Activated CD8-positive, alpha-beta memory T cell treated with anti-CD3 and anti-CD28 coated beads, Interleukin-2, amount 10 ng/mL, durations not matched to agents 7 days and 5 days (primary cell): ENCODE results near the gene C1orf174. TPM values are rescaled to one million over a fixed set of nuclear protein-coding genes. Genes with fewer than 3 reads are reported as not detected.

Source experiments
- ATAC-seq: fragments of 150-1000 bp; cut with Tn5 transposase; one replicate; pipeline ENCODE4 v1.10.0; 2021; ENCODE audit warnings: moderate library complexity
- CTCF ChIA-PET: fragments of 350-600 bp; sonication (Branson Sonifier 250); formaldehyde crosslinking; loops from one replicate; lab custom pipeline; 2021; ENCODE audit warnings: antibody characterized with exemption; lab: Charles Lee
- DNase-seq: peaks from one replicate; pipeline ENCODE4 v3.0.0-alpha.2; 2020
- H3K27ac Mint-ChIP-seq: one replicate; pipeline ENCODE4 v1.8.0; 2021; ENCODE audit warnings: mild to moderate bottlenecking, mixed read lengths
- H3K27me3 Mint-ChIP-seq: one replicate; pipeline ENCODE4 v1.8.0; 2021; ENCODE audit warnings: mixed read lengths
- H3K36me3 Mint-ChIP-seq: one replicate; pipeline ENCODE4 v1.8.0; 2021; ENCODE audit warnings: mild to moderate bottlenecking, mixed read lengths
- H3K4me1 Mint-ChIP-seq: one replicate; pipeline ENCODE4 v1.8.0; 2021; ENCODE audit warnings: mixed read lengths
- H3K4me3 Mint-ChIP-seq: one replicate; pipeline ENCODE4 v1.8.0; 2021; ENCODE audit warnings: mild to moderate bottlenecking, moderate library complexity, mixed read lengths
- H3K9me3 Mint-ChIP-seq: one replicate; pipeline ENCODE4 v1.8.0; 2022; ENCODE audit warnings: low read depth, mixed read lengths
- total RNA-seq, 2 experiments: library from RNA; stranded (reverse); gene quantifications; one replicate each; pipeline ENCODE4 v1.2.3, GENCODE V29; 2021

C1orf174 gene
- total RNA-seq, 2 experiments from 2014 or later, result 30.0 to 35.8 TPM

DNA sequence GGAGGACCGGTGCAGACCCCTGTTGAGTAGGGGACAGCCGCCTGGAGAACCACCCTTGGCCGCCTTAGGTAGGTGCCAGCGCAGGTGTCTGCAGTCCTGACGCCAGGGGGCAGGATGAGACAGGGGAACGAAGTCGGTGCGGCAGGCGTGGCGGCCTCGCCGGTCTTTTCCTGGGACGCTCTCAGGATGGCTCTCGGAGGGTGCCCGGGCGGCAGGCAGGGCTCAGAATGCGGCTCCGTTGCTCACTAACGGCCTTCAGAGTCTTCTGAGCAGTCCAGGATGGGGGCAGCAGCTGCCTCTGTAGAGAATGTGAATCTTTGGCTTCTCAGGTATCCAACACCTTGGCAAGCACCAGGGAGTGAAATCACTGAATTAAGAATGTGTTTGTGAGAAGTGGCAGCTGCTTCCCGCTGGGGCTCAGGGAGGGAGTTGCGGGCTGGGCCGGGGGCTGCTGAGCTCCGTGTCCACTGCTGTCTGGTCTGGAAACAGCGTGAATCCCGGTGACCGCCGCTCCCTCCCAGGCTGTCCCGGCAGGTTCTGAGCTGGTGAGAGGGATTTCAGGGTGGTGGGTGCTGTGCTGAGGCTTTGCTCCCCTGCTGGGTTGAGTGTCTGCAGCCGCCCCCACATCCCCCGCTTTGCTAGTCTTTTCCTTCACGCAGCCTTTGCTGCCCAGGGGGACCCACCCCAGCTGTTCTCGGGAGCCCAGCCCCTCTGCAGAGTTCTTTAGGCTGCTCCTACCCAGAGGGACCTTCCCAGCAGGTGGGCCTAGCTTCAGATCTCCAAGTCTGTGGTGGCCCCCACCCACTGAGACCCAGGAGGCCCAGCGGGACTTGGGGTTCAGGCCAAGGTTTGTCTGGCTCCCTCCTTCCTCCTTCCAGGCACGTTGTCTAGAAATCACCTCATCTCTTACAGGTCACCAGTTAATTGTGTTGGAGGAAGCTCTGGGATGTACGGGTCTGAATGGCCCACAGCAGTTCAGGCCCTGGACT is 11.1 kb upstream of the C1orf174 start:
- ATAC-seq, result peak; percentile 87
- no peaks in the 10 kb centered on the region for H3K4me1 Mint-ChIP-seq
- CTCF ChIA-PET, result interaction anchor here (0.7 to 1.6 kb wide), 4 partner anchors 11 to 54 kb away, joined by 3 to 7 read pairs (median 3); partner anchors contain the start of genes CEP104 and DFFB
- no peak overlapping the region for H3K4me3 Mint-ChIP-seq
- peak; percentile 80 for DNase-seq
- H3K36me3 Mint-ChIP-seq, result no peaks in the 10 kb centered on the region
- H3K9me3 Mint-ChIP-seq, result no peaks in the 10 kb centered on the region
- H3K27ac Mint-ChIP-seq, result no peak overlapping the region
- H3K27me3 Mint-ChIP-seq, result no peaks in the 10 kb centered on the region

DNA sequence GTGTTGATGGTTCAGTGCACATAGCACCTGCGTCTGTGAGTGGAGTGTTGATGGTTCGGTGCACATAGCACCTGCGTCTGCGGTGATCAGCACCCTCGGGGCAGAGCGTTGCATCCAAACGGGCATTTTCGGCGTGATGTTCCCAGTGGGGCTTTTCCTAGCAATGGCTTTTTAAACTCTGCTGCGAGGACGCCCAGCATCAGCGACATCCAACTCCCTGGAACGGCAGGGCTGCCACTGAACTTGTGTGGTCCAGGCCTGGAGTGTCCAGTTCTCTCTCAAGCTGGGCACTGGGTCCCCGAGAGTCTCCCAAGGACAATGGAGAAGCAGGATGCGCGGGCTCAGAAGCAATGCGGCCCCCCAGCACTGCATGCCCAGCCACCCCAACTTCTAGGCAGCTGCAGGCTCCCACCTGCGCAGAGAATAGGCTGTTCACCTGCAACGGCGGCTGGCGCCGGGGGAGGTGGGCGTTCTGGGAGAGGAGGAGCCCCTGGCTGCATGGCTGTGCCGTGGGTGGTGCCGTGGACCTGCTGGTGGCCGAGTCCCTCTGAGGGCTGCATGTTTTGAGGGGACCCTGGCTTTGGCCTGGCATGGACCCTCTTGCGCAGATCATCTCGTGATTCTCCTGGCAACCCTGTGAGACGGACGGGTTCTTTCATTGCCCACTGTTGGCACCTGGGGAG is 10.1 kb upstream of the C1orf174 start:
- no peaks in the 10 kb centered on the region for H3K9me3 Mint-ChIP-seq
- DNase-seq (no peak), ATAC-seq (no peak)
- no peak overlapping the region for H3K4me3 Mint-ChIP-seq
- CTCF ChIA-PET, result interaction anchor here (1.2 kb wide), 1 partner anchor 14 kb away, joined by 3 read pairs; no protein-coding TSS in a partner anchor
- no peaks in the 10 kb centered on the region for H3K27me3 Mint-ChIP-seq
- no peaks in the 10 kb centered on the region for H3K4me1 Mint-ChIP-seq
- H3K36me3 Mint-ChIP-seq, result no peaks in the 10 kb centered on the region
- no peak overlapping the region for H3K27ac Mint-ChIP-seq

DNA sequence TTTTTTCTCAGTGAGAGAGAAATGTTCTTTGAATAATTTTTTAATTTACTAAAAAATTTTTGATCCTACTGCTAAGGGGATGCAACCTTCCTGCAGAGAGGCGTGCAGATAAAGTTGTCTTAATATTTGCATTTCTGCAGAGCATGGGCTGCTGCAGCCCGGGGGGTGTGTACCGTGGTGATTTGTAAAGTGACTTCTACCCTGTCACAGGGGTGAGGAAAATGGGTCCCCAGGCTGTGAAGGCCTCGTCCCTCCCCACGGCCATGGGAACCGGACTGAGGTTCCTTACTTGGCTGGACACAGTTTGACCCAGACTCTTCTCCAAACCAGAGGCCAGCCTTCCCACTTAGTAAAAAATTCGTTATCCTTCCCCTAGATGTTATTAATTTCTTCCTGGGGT is 9.5 kb upstream of the C1orf174 start:
- H3K27me3 Mint-ChIP-seq, result no peaks in the 10 kb centered on the region
- CTCF ChIA-PET, result no interaction called here
- no peaks in the 10 kb centered on the region for H3K36me3 Mint-ChIP-seq
- no peak overlapping the region for H3K4me3 Mint-ChIP-seq
- DNase-seq (no peak), ATAC-seq (no peak)
- H3K4me1 Mint-ChIP-seq, result peaks cover 2% of the 10 kb centered on the region
- H3K9me3 Mint-ChIP-seq, result no peaks in the 10 kb centered on the region
- no peak overlapping the region for H3K27ac Mint-ChIP-seq

DNA sequence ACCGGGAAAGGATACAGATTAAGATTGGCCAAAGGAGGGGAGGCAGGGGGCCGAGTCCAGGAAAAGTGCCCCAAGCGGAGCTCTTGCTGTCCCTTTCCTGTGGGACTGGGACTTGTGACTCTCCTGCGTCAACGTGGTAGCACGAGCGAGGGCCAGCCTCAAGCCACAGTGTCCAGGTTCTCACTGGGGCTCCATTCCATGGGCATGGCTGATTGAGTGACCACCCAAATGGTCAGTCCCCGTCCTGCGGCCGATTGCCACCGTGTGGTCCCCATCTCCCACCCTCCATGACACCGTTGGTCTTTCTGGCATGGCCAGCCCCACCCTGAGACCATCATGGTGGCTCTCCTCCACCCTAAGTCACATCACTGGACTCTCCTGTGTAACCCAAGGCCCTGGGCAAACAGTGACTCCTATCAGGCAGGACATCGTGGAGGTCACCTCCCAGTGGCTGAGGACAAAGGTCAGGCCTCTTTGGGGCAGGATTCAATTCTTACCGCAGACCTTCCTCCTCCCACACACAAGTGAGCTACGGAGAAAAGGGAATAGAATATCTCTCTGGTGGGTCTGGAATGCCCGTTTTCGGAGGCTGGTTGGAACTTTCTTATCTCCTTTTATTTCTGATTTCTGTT is 8.9 kb upstream of the C1orf174 start:
- no peaks in the 10 kb centered on the region for H3K27me3 Mint-ChIP-seq
- H3K4me1 Mint-ChIP-seq, result peaks cover 4% of the 10 kb centered on the region
- ATAC-seq (no peak), DNase-seq (no peak)
- H3K36me3 Mint-ChIP-seq, result no peaks in the 10 kb centered on the region
- H3K9me3 Mint-ChIP-seq, result no peaks in the 10 kb centered on the region
- CTCF ChIA-PET, result no interaction called here
- H3K4me3 Mint-ChIP-seq, result no peak overlapping the region
- H3K27ac Mint-ChIP-seq, result no peak overlapping the region

DNA sequence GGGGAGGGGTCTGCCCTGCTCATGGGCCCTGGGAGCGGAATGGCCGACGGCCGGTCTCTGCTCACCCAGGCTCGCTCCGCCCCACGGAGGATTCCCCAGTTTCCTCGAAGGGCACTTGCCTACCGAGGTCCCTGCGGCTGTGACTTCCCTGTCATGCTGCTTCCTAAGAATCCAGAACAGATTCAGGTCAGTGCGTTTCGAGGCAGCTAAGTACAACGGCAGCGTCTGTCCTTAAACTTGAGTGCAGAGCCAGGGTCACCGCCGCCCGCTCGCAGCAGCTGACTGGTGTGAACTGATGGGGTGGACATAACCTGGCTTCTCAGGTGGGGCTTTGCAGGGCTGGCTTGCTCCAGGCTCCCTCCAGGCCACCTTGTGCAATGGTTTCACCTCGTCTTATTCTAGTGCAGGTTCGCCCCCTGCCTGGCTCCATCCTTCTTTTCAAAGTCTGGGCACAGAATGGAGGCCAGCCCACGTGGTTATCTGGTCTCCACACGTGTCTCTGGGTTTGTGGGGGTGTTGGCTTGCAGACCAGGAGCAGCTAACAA is 7.6 kb upstream of the C1orf174 start:
- ATAC-seq (no peak), DNase-seq (no peak)
- no peak overlapping the region for H3K4me3 Mint-ChIP-seq
- H3K9me3 Mint-ChIP-seq, result no peaks in the 10 kb centered on the region
- H3K36me3 Mint-ChIP-seq, result no peaks in the 10 kb centered on the region
- CTCF ChIA-PET, result interaction anchor here (1.0 to 2.5 kb wide), 2 partner anchors 50 to 129 kb away, joined by 4 to 8 read pairs; partner anchors contain the start of genes CEP104 and DFFB
- H3K27me3 Mint-ChIP-seq, result no peaks in the 10 kb centered on the region
- H3K27ac Mint-ChIP-seq, result no peak overlapping the region
- peaks cover 16% of the 10 kb centered on the region for H3K4me1 Mint-ChIP-seq

DNA sequence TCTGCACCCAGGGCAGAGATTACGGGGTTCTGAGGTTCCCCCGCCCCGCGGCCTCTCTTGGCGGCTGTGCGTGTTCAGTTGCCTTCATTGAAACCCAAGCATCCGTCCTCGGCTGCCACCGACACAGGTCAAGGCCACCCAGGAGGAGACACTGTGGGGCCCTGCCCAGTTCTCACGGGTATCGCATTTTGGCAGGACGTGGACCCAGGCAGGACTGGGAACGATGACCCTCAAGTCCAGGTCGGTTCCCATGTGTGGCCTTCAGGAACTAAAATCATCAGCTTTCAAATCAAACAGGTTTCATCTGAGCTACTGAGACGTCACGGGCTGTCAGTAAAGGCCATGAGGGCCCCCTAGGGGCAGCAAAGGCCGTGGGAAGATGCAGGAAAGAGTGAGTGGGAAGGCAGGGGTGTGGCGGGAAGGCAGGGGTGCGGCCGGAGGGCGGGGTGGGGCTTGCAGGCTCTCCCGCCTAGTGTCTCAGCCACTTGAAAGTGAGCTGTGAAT is 7.0 kb upstream of the C1orf174 start:
- Mint-ChIP-seq H3K9me3 (no peaks in the 10 kb centered on the region), H3K27ac (no peak overlapping the region), H3K36me3 (no peaks in the 10 kb centered on the region), H3K27me3 (no peaks in the 10 kb centered on the region), H3K4me3 (no peak overlapping the region), H3K4me1 (peaks cover 23% of the 10 kb centered on the region)
- CTCF ChIA-PET, result interaction anchor here (0.9 to 2.5 kb wide), 3 partner anchors 48 to 128 kb away, joined by 3 to 8 read pairs (median 4); partner anchors contain the start of genes CEP104 and DFFB
- DNase-seq (peak; percentile 54), ATAC-seq (no peak)

DNA sequence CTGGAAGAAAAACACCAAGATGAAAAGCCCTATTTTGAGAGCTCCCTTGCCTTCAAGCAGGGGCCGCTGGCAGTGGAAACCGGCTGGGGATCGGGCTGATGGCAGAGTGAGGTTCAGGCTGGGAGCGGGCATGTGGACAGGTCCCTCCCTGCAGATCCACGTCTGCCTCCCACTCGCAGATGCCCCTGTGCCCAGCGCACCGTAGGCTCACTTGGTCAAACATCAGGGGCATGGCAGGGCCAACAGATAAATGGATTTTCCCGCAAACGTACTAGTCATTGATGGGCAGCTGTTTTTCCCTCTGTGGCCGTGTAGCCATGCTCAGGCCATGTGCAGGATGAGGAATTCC is 6.6 kb upstream of the C1orf174 start:
- no peak for ATAC-seq
- peaks cover 24% of the 10 kb centered on the region for H3K4me1 Mint-ChIP-seq
- H3K9me3 Mint-ChIP-seq, result no peaks in the 10 kb centered on the region
- CTCF ChIA-PET, result interaction anchor here (0.9 to 2.5 kb wide), 3 partner anchors 48 to 128 kb away, joined by 3 to 8 read pairs (median 4); partner anchors contain the start of genes CEP104 and DFFB
- no peak overlapping the region for H3K27ac Mint-ChIP-seq
- no peaks in the 10 kb centered on the region for H3K36me3 Mint-ChIP-seq
- no peak overlapping the region for H3K4me3 Mint-ChIP-seq
- H3K27me3 Mint-ChIP-seq, result no peaks in the 10 kb centered on the region
- no peak for DNase-seq

DNA sequence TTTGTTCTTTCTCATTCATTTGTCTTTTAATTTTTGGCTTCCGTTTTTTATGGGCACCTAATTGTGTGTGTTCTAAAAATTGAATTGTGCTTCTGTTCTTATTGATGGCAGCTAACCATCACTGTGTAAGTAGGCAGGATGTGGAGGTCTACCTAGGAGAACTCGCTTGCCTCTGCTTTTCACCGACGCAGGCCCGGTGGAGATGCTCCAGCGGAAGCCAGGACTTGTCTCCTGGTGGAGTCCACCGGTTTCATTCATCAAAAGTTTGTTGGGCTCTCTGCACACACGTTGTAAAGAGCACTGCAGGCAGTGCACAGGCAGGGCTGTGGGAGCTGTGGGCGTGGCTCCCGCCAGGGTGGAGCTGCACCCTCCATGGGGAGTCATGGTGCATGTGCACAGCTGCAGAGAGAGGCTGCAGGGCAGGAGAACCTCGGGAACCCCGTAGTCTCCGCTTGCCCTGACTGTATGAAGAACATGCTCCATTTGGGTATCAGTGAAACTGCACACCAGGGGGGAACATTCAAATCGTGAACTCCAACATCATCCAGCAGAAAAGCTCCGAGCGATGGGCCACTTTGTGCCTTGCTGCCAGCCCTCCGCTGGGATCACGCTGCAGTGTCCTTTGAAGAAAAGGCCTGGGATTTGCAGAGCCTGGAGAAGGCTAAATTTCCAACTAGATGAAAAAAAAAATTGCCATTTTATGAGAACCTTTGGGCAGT is 6.0 kb upstream of the C1orf174 start:
- H3K27me3 Mint-ChIP-seq, result no peaks in the 10 kb centered on the region
- no peak for ATAC-seq

DNA sequence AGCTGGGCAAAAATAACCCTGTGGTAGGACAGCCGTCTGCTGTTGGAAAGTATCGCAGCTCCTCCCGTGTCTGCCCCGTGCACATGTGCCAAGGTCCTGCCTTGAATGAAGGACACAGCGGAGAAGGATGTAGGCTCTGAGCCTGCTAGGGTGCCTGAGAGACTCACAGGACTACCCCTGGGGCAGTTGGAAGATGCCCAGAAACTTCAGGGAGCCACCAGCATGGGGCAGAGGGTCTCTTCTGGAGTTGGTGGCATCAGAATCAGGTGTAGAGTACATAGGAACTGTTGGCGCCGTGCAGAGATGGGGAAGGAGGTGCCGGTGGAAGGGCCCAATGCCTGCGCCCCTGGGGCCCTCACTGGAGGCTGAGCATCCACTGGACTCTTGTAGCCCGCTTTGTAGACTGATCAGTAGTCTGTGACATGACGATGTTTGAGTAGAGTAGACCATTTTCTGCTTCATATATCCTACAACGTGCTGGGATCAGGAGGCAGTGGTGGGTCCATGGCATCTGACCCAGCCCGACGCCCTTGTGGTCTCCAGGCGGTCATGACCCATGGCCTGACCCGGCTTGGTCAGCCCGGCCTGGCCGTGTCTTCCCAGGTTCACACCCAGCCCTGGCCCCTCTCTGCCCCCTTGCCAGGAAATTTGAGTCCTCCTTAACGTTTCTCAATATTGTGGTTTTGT is 5.3 kb upstream of the C1orf174 start:
- no peak for ATAC-seq
- Mint-ChIP-seq H3K4me1 (peaks cover 27% of the 10 kb centered on the region), H3K27ac (no peak overlapping the region), H3K4me3 (no peak overlapping the region), H3K27me3 (no peaks in the 10 kb centered on the region), H3K36me3 (no peaks in the 10 kb centered on the region), H3K9me3 (no peaks in the 10 kb centered on the region)
- CTCF ChIA-PET, result interaction anchor here (2.5 kb wide), 1 partner anchor 48 kb away, joined by 8 read pairs; the partner anchor contains the start of genes CEP104 and DFFB
- no peak for DNase-seq

More for the DNA sequence above, 6.0 kb upstream of the C1orf174 start:
- CTCF ChIA-PET, result interaction anchor here (0.9 to 2.5 kb wide), 2 partner anchors 47 to 49 kb away, joined by 3 to 8 read pairs; partner anchors contain the start of genes CEP104 and DFFB
- peaks cover 27% of the 10 kb centered on the region for H3K4me1 Mint-ChIP-seq
- H3K27ac Mint-ChIP-seq, result no peak overlapping the region
- DNase-seq, result no peak
- H3K36me3 Mint-ChIP-seq, result no peaks in the 10 kb centered on the region
- H3K4me3 Mint-ChIP-seq, result no peak overlapping the region
- no peaks in the 10 kb centered on the region for H3K9me3 Mint-ChIP-seq

DNA sequence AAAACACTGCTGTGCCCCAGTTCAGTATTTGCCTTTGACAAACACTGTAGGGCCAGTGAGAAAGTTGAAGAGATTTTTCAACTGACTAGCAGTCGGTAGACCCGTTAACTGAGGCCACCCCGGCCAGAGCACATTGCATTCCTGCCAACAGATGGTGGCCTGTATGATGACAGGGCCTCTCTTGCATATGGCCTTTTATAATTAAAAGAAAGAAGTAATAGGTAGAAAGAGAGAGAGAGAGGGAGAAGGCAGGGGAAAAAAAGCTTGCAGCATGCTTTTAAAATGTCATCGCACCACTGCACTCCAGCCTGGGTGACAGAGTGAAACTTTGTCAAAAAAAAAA is 4.7 kb upstream of the C1orf174 start:
- peaks cover 27% of the 10 kb centered on the region for H3K4me1 Mint-ChIP-seq
- H3K27ac Mint-ChIP-seq, result no peak overlapping the region
- ATAC-seq, result no peak
- no peak overlapping the region for H3K4me3 Mint-ChIP-seq
- no peak for DNase-seq
- no peaks in the 10 kb centered on the region for H3K27me3 Mint-ChIP-seq
- H3K36me3 Mint-ChIP-seq, result peaks cover 1% of the 10 kb centered on the region
- H3K9me3 Mint-ChIP-seq, result no peaks in the 10 kb centered on the region
- CTCF ChIA-PET, result interaction anchor here (2.4 kb wide), 1 partner anchor 47 kb away, joined by 17 read pairs; the partner anchor contains the start of genes CEP104 and DFFB

DNA sequence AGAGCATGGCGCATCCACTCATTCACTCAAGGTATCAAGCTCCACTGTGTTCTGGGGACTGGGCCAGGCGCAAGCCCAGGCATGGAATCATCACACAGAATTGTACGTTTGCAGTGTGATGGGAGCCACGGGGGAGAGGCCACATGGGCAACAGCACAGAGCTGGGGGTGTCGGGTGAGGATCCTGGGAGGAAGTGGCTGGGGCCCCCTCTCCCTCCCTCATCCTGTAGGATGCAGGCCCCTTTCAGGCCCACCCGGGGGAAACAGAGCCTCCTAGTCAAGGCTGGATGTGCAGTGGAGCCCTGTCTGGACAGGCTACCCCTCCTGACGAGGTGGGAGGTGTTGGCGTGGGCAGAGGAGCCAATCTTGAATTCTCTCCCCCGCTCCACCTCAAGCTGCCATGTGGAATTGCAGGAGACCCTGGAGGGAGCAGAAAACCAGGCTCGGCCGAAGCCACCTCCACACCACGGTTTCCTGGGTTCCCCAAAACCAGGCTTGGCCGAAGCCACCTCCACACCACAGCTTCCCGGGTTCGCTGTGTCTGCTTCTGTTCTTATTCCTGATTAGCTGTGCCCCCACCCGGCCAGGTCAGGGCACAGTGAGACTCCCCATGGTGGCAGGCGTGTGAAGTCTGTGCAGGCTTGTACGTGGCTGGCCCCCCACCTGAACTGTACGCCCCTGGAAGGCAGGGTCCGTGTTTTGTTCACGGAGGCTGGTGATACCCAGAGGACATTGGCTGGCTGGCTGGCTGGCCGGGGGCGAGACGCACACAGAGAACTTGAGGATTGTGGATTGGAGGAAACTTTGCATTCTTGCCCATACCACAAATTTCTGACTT is 4.2 kb upstream of the C1orf174 start:
- Mint-ChIP-seq H3K9me3 (no peaks in the 10 kb centered on the region), H3K36me3 (peaks cover 1% of the 10 kb centered on the region), H3K27me3 (no peaks in the 10 kb centered on the region), H3K4me1 (peaks cover 29% of the 10 kb centered on the region), H3K27ac (peak overlapping the region; percentile 84), H3K4me3 (no peak overlapping the region)
- ATAC-seq (no peak), DNase-seq (no peak)
- CTCF ChIA-PET, result interaction anchor here (0.7 to 2.4 kb wide), 4 partner anchors 14 to 128 kb away, joined by 3 to 17 read pairs (median 4); partner anchors contain the start of genes CEP104 and DFFB
